Cardiac muscle cell (in vitro differentiated cells and primary cell): Measurements from ENCODE around the gene IL18. TPM values are rescaled to one million over a fixed set of nuclear protein-coding genes. Genes with fewer than 3 reads are reported as not detected.

Source experiments
- DNase-seq, 2 donors: peaks; one replicate each; pipeline versions ENCODE4 v3.0.0 to v3.0.0-alpha.2; 2010 to 2017; ENCODE audit warnings: low read depth in 1 of 2, low spot score in 1 of 2
- H3K27ac ChIP-seq: fragments of 200-600 bp; sonication (generic); 2 replicates; pipeline ENCODE4 v1.5.1; 2016
- H3K27me3 ChIP-seq: fragments of 200-600 bp; sonication (generic); 2 replicates; pipeline ENCODE4 v1.6.0; 2016; ENCODE audit warnings: control low read depth
- H3K36me3 ChIP-seq: fragments of 200-600 bp; sonication (generic); 2 replicates; pipeline ENCODE4 v1.5.1; 2016; ENCODE audit warnings: control low read depth
- H3K4me1 ChIP-seq: fragments of 200-600 bp; sonication (generic); 2 replicates; pipeline ENCODE4 v1.8.1; 2017; ENCODE audit warnings: low read depth, mild to moderate bottlenecking, mixed run types
- H3K4me3 ChIP-seq: fragments of 200-600 bp; sonication (generic); 2 replicates; pipeline ENCODE4 v1.5.1; 2016; ENCODE audit warnings: mild to moderate bottlenecking
- H3K9me3 ChIP-seq: fragments of 200-600 bp; sonication (generic); 2 replicates; pipeline ENCODE4 v1.5.1; 2017; ENCODE audit warnings: low read depth, mild to moderate bottlenecking, control low read depth
- polyA plus RNA-seq: library from polyadenylated mRNA; unstranded; fragments of >200 nt; fragmentation: Nextera tagmentation; extraction: Ambion mirVana; gene quantifications from 2 replicates; pipeline ENCODE4 v1.2.1, GENCODE V29; 2016
- total RNA-seq: library from RNA; depleted of rRNA; stranded (reverse); fragments of >200 nt; gene quantifications from 2 replicates; pipeline ENCODE4 v1.2.3, GENCODE V29; 2016
- TF ChIP-seq, protein P1 (sequence below): IDR thresholded peaks from 2 replicates; pipeline ENCODE4 v1.5.1; 2012; ENCODE audit warnings: low read depth, mild to moderate bottlenecking, low read length

IL18 gene
- total and polyA plus RNA-seq, 2 experiments from 2014 or later = 0.86 to 0.94 TPM

GRCh38 chr11:112127056-112127455 lies 36.8 kb downstream of the IL18 start:
- TF ChIP-seq, protein P1, sequence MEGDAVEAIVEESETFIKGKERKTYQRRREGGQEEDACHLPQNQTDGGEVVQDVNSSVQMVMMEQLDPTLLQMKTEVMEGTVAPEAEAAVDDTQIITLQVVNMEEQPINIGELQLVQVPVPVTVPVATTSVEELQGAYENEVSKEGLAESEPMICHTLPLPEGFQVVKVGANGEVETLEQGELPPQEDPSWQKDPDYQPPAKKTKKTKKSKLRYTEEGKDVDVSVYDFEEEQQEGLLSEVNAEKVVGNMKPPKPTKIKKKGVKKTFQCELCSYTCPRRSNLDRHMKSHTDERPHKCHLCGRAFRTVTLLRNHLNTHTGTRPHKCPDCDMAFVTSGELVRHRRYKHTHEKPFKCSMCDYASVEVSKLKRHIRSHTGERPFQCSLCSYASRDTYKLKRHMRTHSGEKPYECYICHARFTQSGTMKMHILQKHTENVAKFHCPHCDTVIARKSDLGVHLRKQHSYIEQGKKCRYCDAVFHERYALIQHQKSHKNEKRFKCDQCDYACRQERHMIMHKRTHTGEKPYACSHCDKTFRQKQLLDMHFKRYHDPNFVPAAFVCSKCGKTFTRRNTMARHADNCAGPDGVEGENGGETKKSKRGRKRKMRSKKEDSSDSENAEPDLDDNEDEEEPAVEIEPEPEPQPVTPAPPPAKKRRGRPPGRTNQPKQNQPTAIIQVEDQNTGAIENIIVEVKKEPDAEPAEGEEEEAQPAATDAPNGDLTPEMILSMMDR = no peak

GRCh38 chr11:112123129-112123528 lies 40.8 kb downstream of the IL18 start:
- TF ChIP-seq, protein P1 = no peak
- no peak overlapping the region for H3K27ac ChIP-seq
- no peak overlapping the region for H3K4me3 ChIP-seq
- H3K36me3 ChIP-seq = no peaks in the 10 kb centered on the region
- no peak for DNase-seq
- H3K4me1 ChIP-seq = no peaks in the 10 kb centered on the region
- no peaks in the 10 kb centered on the region for H3K9me3 ChIP-seq
- no peaks in the 10 kb centered on the region for H3K27me3 ChIP-seq

More at GRCh38 chr11:112127056-112127455, 36.8 kb downstream of the IL18 start:
- Histone ChIP-seq H3K36me3 (no peaks in the 10 kb centered on the region), H3K27me3 (no peaks in the 10 kb centered on the region), H3K27ac (no peak overlapping the region), H3K4me1 (no peaks in the 10 kb centered on the region), H3K4me3 (no peak overlapping the region), H3K9me3 (no peaks in the 10 kb centered on the region)
- DNase-seq = no peak

- Histone ChIP-seq H3K9me3 (no peaks in the 10 kb centered on the region), H3K4me3 (no peak overlapping the region), H3K4me1 (no peaks in the 10 kb centered on the region), H3K27ac (no peak overlapping the region), H3K27me3 (no peaks in the 10 kb centered on the region), H3K36me3 (no peaks in the 10 kb centered on the region)
- DNase-seq = no peak
- TF ChIP-seq, protein P1 = no peak
Measured at GRCh38 chr11:112121981-112122615, 41.8 kb downstream of the IL18 start.

- Histone ChIP-seq H3K4me1 (peaks cover 3% of the 10 kb centered on the region), H3K4me3 (no peak overlapping the region), H3K27ac (no peak overlapping the region), H3K9me3 (no peaks in the 10 kb centered on the region), H3K27me3 (no peaks in the 10 kb centered on the region), H3K36me3 (no peaks in the 10 kb centered on the region)
- no peak for DNase-seq
- TF ChIP-seq, protein P1 = no peak
Measured at GRCh38 chr11:112118176-112118575, 45.7 kb downstream of the IL18 start.

GRCh38 chr11:112115386-112115785 lies 48.5 kb downstream of the IL18 start:
- Histone ChIP-seq H3K4me3 (no peak overlapping the region), H3K27ac (no peak overlapping the region), H3K4me1 (peaks cover 3% of the 10 kb centered on the region), H3K9me3 (no peaks in the 10 kb centered on the region), H3K36me3 (no peaks in the 10 kb centered on the region), H3K27me3 (no peaks in the 10 kb centered on the region)
- no peak for DNase-seq
- TF ChIP-seq, protein P1 = no peak

- DNase-seq = no peak
Measured at GRCh38 chr11:112114460-112114859, 49.4 kb downstream of the IL18 start.

More at GRCh38 chr11:112114460-112114859, 49.4 kb downstream of the IL18 start:
- Histone ChIP-seq H3K4me3 (no peak overlapping the region), H3K4me1 (peaks cover 3% of the 10 kb centered on the region), H3K27ac (no peak overlapping the region), H3K36me3 (no peaks in the 10 kb centered on the region), H3K27me3 (no peaks in the 10 kb centered on the region), H3K9me3 (no peaks in the 10 kb centered on the region)
- TF ChIP-seq, protein P1 = no peak
